KMS-11 (cell line): ENCODE measurements around the gene TAF4.

Source experiments
- H2AFZ ChIP-seq: fragments of 200-600 bp; sonication (generic); 2 replicates; pipeline ENCODE4 v1.6.1; 2016; ENCODE audit warnings: antibody characterized with exemption, mixed run types, low read depth
- H3K27ac ChIP-seq: fragments of 200-600 bp; sonication (generic); 2 replicates; pipeline ENCODE4 v1.6.1; 2016; ENCODE audit warnings: mild to moderate bottlenecking, mixed run types
- H3K27me3 ChIP-seq: fragments of 200-600 bp; sonication (generic); 2 replicates; pipeline ENCODE4 v1.6.1; 2017; ENCODE audit warnings: mild to moderate bottlenecking, low read depth, mixed run types, moderate library complexity; ENCODE audit not compliant: insufficient read depth
- H3K36me3 ChIP-seq: fragments of 200-600 bp; sonication (generic); 2 replicates; pipeline ENCODE4 v1.6.1; 2017; ENCODE audit warnings: mild to moderate bottlenecking, mixed run types; ENCODE audit not compliant: insufficient read depth
- H3K4me1 ChIP-seq: fragments of 200-600 bp; sonication (generic); 2 replicates; pipeline ENCODE4 v1.6.1; 2016; ENCODE audit warnings: mild to moderate bottlenecking, low read depth, mixed run types; ENCODE audit not compliant: poor library complexity, severe bottlenecking
- H3K4me2 ChIP-seq: fragments of 200-600 bp; sonication (generic); 2 replicates; pipeline ENCODE4 v1.7.0; 2016; ENCODE audit warnings: mild to moderate bottlenecking, mixed run types
- H3K4me3 ChIP-seq: fragments of 200-600 bp; sonication (generic); IDR thresholded peaks from 2 replicates; pipeline ENCODE4 v1.6.1; 2017; ENCODE audit warnings: low read depth, low read length, mixed read lengths; ENCODE audit not compliant: insufficient read depth
- H3K79me2 ChIP-seq: fragments of 200-600 bp; sonication (generic); 2 replicates; pipeline ENCODE4 v1.6.1; 2016; ENCODE audit warnings: low read depth, mixed run types; ENCODE audit not compliant: insufficient read depth
- H3K9ac ChIP-seq: fragments of 200-600 bp; sonication (generic); 2 replicates; pipeline ENCODE4 v1.6.1; 2016; ENCODE audit warnings: mild to moderate bottlenecking, mixed run types
- H4K20me1 ChIP-seq: fragments of 200-600 bp; sonication (generic); 2 replicates; pipeline ENCODE4 v1.6.1; 2016; ENCODE audit warnings: mild to moderate bottlenecking, mixed run types; ENCODE audit not compliant: insufficient read depth
- TF ChIP-seq, protein P1 (sequence below): fragments of 200-600 bp; sonication (generic); conservative IDR thresholded peaks from 2 replicates; pipeline ENCODE4 v1.6.1; 2017; ENCODE audit warnings: low read depth, mild to moderate bottlenecking, antibody characterized with exemption, low read length, moderate library complexity, mixed read lengths

Gene TAF4

DNA sequence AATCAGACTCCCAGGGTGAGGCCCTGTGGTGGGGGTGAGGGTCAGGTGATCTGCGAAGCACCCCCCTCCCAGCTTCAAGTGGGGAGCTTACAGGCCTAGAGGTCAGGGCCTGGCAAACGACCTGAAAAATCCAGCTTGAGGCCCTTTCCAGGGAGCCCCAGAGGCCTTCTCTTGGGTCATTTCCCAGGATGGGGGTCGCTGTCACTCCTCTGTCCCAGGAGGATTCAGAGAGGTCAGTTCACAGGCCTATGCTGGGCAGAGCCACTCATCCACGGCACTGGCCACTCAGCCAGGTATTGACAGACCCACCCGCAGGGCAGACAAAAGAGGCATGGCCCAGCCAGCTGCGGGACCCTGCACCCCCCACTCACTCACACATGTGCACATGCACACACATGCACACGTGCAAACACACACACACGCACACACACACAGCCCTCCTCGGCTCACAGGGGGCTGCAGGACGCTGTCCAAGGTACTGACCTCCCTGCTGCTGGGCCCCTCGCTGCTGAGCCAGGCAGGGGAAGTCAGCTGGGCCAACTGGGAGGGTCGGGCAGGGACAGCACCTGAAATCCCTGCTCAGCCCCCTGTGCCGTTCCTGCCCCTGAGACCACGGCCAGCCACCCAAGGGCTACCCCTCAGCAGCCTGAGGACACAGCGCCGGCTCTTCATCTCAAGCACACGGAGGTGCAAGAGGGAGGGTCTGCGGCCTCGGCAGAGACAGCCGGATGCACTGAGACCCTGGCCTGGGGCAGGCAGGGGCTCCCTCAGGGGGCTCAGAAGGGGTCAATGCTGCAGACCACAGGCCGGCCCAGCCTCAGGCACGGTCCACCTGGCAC lies 113.8 kb downstream of the TAF4 start:
- no peak overlapping the region for H3K4me2 ChIP-seq
- TF ChIP-seq, protein P1, sequence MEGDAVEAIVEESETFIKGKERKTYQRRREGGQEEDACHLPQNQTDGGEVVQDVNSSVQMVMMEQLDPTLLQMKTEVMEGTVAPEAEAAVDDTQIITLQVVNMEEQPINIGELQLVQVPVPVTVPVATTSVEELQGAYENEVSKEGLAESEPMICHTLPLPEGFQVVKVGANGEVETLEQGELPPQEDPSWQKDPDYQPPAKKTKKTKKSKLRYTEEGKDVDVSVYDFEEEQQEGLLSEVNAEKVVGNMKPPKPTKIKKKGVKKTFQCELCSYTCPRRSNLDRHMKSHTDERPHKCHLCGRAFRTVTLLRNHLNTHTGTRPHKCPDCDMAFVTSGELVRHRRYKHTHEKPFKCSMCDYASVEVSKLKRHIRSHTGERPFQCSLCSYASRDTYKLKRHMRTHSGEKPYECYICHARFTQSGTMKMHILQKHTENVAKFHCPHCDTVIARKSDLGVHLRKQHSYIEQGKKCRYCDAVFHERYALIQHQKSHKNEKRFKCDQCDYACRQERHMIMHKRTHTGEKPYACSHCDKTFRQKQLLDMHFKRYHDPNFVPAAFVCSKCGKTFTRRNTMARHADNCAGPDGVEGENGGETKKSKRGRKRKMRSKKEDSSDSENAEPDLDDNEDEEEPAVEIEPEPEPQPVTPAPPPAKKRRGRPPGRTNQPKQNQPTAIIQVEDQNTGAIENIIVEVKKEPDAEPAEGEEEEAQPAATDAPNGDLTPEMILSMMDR = no peak
- no peaks in the 10 kb centered on the region for H4K20me1 ChIP-seq
- H3K4me1 ChIP-seq = no peaks in the 10 kb centered on the region
- no peak overlapping the region for H3K9ac ChIP-seq
- H3K27me3 ChIP-seq = peaks cover 6% of the 10 kb centered on the region; the same call in 1 of the 2 replicates
- no peaks in the 10 kb centered on the region for H3K79me2 ChIP-seq
- no peaks in the 10 kb centered on the region for H3K36me3 ChIP-seq
- no peak overlapping the region for H2AFZ ChIP-seq
- no peak overlapping the region for H3K4me3 ChIP-seq
- H3K27ac ChIP-seq = no peak overlapping the region

DNA sequence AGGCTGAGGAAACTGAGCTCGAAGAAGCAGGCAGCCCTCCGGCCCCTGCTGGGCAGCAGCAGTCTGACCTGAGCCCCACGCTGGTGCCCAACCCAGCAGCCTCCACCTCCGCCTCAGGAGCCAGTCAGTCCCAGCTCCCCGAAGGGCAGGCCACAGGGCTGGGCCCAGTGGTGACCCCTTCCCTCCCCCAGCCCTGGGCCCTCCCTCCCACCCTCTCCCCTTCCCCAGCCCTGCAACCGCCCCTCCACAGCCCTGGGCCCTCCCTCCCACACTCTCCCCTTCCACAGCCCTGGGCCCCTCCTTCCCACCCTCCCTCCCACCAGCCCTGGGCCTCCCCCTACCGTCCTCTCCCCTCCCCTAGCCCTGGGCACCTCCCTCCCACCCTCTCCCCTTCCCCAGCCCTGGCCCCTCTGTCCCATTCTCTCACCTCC lies 115.0 kb downstream of the TAF4 start:
- Histone ChIP-seq H3K9ac (no peak overlapping the region), H4K20me1 (no peaks in the 10 kb centered on the region), H3K36me3 (no peaks in the 10 kb centered on the region), H2AFZ (no peak overlapping the region), H3K79me2 (no peaks in the 10 kb centered on the region), H3K27ac (no peak overlapping the region), H3K4me3 (no peak overlapping the region), H3K4me2 (no peak overlapping the region), H3K27me3 (peaks cover 2% of the 10 kb centered on the region; the same call in 1 of the 2 replicates), H3K4me1 (no peaks in the 10 kb centered on the region)
- TF ChIP-seq, protein P1 = no peak

DNA sequence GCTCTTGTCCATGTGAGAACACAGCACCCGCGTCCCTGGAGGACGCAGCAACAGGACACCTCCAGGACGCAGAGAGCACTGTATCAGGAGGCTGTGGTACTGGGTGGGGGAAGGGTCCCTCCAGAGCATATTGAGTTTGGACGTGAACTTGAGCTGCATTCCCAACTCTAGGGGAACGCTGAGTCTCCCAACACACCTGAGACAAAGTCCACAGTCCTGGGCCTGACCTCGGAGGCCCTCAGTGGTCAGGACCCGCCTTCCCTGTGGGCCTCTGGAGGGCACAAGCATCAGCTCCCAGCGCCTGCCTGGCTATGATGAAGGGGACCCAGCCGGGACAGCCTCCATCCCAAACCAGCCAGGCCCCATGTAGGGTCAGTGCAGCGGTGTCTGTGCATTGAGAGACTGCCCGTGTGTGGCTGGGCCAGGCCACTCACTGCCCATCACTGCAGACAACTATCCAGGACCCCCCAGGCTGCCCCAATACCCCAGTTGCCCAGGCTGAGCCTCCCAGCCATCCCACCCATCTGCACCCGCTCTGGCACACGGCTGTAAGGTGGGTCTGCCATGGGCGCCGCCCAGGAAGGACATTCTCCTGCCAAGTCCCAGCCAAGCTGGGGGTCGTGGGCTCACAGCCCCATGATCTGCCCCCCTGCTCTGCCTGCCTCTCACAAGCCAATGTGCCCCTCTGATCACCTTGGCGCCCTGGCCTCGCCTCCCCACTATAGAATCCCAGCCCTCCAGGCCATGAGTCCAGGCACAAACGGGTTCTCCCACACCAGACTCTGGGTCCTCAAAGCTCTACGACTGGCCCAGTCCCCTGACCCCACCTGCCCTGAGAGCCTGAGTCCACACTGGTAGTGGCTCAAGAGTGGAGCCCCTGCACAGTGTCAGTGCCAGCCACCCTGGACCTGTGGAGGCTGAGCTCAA lies 115.7 kb downstream of the TAF4 start:
- Histone ChIP-seq H3K4me2 (no peak overlapping the region), H3K4me3 (no peak overlapping the region), H3K27me3 (no peaks in the 10 kb centered on the region; the same call in 1 of the 2 replicates), H4K20me1 (no peaks in the 10 kb centered on the region), H3K79me2 (no peaks in the 10 kb centered on the region), H2AFZ (no peak overlapping the region), H3K9ac (no peak overlapping the region), H3K4me1 (no peaks in the 10 kb centered on the region), H3K36me3 (no peaks in the 10 kb centered on the region), H3K27ac (no peak overlapping the region)
- TF ChIP-seq, protein P1 = no peak

DNA sequence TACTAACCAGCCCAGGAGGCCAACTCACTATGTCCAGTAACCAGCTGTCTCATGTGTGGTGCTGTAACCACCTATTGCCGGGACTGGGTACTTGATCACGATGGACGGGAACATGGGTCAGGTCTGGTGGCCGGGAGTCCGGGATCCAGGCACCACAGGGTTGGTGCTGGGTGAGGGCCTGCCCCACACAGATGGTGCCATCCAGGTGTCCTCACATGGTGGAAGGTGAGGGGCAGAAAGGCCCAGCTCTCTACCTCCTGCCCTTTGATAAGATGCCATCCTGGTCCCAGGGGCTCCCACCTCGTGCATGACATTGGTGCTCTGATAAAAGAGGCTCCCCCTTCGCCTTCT lies 116.3 kb downstream of the TAF4 start:
- Histone ChIP-seq H3K36me3 (no peaks in the 10 kb centered on the region), H4K20me1 (no peaks in the 10 kb centered on the region), H3K4me2 (no peak overlapping the region), H3K9ac (no peak overlapping the region), H3K4me3 (no peak overlapping the region), H2AFZ (no peak overlapping the region), H3K27me3 (no peaks in the 10 kb centered on the region), H3K4me1 (no peaks in the 10 kb centered on the region), H3K27ac (no peak overlapping the region), H3K79me2 (no peaks in the 10 kb centered on the region)
- TF ChIP-seq, protein P1 = no peak
